Kidney (tissue), 14 donors: ENCODE measurements around the gene FRAS1. TPM values are rescaled to one million over a fixed set of nuclear protein-coding genes. Genes with fewer than 3 reads are reported as not detected.
"Not testable (repeated sequence)": the region's sequence is repeated elsewhere in the genome, so short reads cannot be mapped to it uniquely, and the experiment has no call there.

Experiments
- DNase-seq, 5 donors: peaks; one replicate each; pipeline ENCODE4 v3.0.0-alpha.2; 2013 to 2020
- FAIRE-seq: peaks from 2 replicates; lab custom pipeline; 2012; peaks lifted over from hg19 to GRCh38; lab: Jason Lieb, UNC
- H3K27ac ChIP-seq, 2 donors: one replicate each; pipeline ENCODE4 v1.7.0; 2013; ENCODE audit warnings: low read depth in 2 of 2, low read length in 2 of 2, inconsistent platforms in 1 of 2
- H3K27me3 ChIP-seq: one replicate; pipeline ENCODE4 v1.7.1; 2013; ENCODE audit warnings: low read length, inconsistent platforms; ENCODE audit not compliant: control insufficient read depth, insufficient read depth
- H3K36me3 ChIP-seq, 3 donors: one replicate each; pipeline versions ENCODE4 v1.7.0 to v1.7.1; 2013; ENCODE audit warnings: low read length in 3 of 3, control low read depth in 1 of 3, inconsistent platforms in 1 of 3; ENCODE audit not compliant: insufficient read depth in 3 of 3, control insufficient read depth in 2 of 3
- H3K4me1 ChIP-seq, 3 donors: one replicate each; pipeline versions ENCODE4 v1.7.0 to v1.7.1; 2013; ENCODE audit warnings: low read length in 3 of 3, inconsistent platforms in 1 of 3, low read depth in 1 of 3; ENCODE audit not compliant: control insufficient read depth in 2 of 3, insufficient read depth in 2 of 3
- H3K4me3 ChIP-seq, 3 donors: one replicate each; pipeline versions ENCODE4 v1.7.0 to v1.8.1; 2013; ENCODE audit warnings: low read length in 3 of 3, control low read depth in 1 of 3, inconsistent platforms in 1 of 3
- H3K9ac ChIP-seq, 3 donors: one replicate each; pipeline versions ENCODE4 v1.7.0 to v1.7.1; 2013; ENCODE audit warnings: low read length in 3 of 3, control low read depth in 1 of 3, inconsistent platforms in 1 of 3
- H3K9me3 ChIP-seq, 3 donors: one replicate each; pipeline versions ENCODE4 v1.7.0 to v1.7.1; 2013; ENCODE audit warnings: low read length in 3 of 3, control low read depth in 1 of 3, inconsistent platforms in 1 of 3; ENCODE audit not compliant: control insufficient read depth in 2 of 3, insufficient read depth in 1 of 3
- intact Hi-C: fragments of 100-400 bp; cut with DNase I; formaldehyde crosslinking; loops from one replicate; pipeline ENCODE4 v1.11.1; 2022
- polyA plus RNA-seq: library from polyadenylated mRNA; stranded (reverse); fragments of 350-450 nt; fragmentation: Illumina TruSeq; extraction: RNeasy Lipid Tissue Mini Kit (QIAGEN cat#74804); gene quantifications from one replicate; pipeline ENCODE4 v1.2.3, GENCODE V29; 2014; ENCODE audit warnings: low read depth, low replicate concordance; ENCODE audit not compliant: insufficient read depth
- total RNA-seq: library from RNA; stranded (reverse); fragmentation: NEBNext Ultra II Directional; extraction: Animal tissue kit (Norgen Biotek cat#: 25700); gene quantifications from one replicate; pipeline ENCODE4 v1.2.1, GENCODE V29; 2021
- TF ChIP-seq, protein P1 (sequence below): IDR thresholded peaks from 3 replicates; pipeline ENCODE4 v1.5.1; 2012; ENCODE audit warnings: mild to moderate bottlenecking, moderate library complexity, borderline replicate concordance; ENCODE audit not compliant: insufficient read depth; ENCODE audit errors: extremely low read depth
- donor health status: control.
- donor health status: control.
- donor health status: control.
- donor health status: control.
- donor health status: control.
- donor health status: DM: yes; HTN: yes; CAD: no.
- donor health status: Normal renal cell carcinoma (clear cell type).

The FRAS1 gene
- total and polyA plus RNA-seq, 2 donors from 2014 or later: 6.5 to 31.5 TPM

DNA sequence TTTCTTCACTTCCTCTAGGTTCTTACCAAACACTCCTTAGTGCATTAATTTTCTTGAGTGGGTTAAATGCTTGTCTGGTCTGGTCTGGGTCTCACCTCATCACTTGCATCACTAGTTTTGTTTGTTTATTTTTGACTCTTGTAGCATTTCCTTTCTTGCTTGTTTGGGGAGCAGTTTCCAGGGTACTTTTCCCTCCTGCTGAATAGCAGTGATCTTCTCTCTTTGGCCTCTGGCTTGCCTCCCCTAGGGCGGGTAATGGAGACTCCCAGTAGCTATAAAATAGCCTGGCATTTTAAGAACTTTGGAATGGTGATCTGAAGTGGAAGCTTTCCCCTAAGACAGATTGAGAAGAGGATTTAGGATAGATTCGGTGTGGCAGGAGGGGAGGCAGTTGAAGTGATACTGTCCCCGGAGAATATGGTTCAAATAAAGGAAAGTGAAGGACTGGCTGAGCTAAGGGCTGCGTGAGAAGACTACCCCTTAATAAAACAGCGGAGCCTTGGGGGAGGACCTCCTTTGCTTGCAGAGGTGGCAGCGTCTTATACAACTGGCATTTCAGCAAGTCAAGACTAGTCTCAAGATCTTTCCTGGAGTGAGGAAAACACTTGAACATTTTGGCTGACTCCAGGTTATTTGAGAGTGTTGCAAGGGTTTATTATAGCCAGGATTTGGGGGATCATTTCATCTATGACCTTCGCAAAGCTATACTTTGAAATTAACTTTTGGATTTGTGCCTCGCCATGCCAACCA is 190.6 kb downstream of the FRAS1 start:
- peak overlapping the region in 1 of 2 donors; percentile 9 for H3K27ac ChIP-seq
- intact Hi-C loops: no loop called here
- H3K4me3 ChIP-seq: no peak overlapping the region
- no peaks in the 10 kb centered on the region for H3K27me3 ChIP-seq
- peaks cover 0 to 2% (median 0%) of the 10 kb centered on the region in 3 donors for H3K9me3 ChIP-seq
- DNase-seq (peak in 3 of 5 donors; percentile 43 to 73 (median 70)), FAIRE-seq (no peak)
- no peaks in the 10 kb centered on the region for H3K36me3 ChIP-seq
- H3K9ac ChIP-seq: no peak overlapping the region
- H3K4me1 ChIP-seq: no peaks in the 10 kb centered on the region
- TF ChIP-seq, protein P1, sequence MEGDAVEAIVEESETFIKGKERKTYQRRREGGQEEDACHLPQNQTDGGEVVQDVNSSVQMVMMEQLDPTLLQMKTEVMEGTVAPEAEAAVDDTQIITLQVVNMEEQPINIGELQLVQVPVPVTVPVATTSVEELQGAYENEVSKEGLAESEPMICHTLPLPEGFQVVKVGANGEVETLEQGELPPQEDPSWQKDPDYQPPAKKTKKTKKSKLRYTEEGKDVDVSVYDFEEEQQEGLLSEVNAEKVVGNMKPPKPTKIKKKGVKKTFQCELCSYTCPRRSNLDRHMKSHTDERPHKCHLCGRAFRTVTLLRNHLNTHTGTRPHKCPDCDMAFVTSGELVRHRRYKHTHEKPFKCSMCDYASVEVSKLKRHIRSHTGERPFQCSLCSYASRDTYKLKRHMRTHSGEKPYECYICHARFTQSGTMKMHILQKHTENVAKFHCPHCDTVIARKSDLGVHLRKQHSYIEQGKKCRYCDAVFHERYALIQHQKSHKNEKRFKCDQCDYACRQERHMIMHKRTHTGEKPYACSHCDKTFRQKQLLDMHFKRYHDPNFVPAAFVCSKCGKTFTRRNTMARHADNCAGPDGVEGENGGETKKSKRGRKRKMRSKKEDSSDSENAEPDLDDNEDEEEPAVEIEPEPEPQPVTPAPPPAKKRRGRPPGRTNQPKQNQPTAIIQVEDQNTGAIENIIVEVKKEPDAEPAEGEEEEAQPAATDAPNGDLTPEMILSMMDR: no peak

DNA sequence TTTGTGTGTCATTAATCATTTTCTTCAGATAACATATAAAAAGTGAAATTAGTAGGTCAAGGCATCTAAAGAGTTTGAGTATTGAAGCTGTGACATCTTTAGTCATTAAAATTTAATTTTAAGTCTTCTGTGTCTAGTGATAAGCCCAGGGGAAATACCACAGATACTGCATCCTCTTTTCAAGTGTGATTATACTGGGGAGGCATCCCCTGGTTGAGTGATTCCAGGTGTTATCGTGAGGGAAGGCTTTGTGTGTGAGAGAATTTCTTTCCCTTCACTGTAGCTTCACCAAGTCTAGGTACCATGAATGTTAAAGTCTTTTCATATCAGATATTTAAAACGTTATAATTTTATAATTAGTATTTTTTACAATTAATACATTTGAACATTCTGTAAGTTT is 193.4 kb downstream of the FRAS1 start:
- FAIRE-seq: no peak
- intact Hi-C loops: no loop called here
- no peak overlapping the region for H3K9ac ChIP-seq

DNA sequence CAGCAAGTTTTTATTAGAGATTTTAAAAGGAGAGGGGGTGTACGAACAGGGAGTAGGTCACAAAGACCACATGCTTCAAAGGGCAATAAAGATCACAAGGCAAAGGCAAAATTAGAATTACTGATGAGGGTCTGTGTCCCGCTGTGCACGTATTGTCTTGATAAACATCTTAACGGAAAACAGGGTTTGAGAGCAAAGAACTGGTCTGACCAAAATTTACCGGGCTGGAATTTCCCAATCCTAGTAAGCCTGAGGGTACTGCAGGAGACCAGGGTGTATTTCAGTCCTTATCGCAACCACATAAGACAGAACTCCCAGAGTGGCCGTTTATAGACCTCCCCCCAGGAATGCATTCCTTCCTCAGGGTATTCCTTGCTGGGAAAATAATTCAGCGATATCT is 195.7 kb downstream of the FRAS1 start:
- H3K27me3 ChIP-seq, DNase-seq, H3K36me3 ChIP-seq, H3K9me3 ChIP-seq, intact Hi-C loops, H3K4me3 ChIP-seq, FAIRE-seq, H3K9ac ChIP-seq, H3K27ac ChIP-seq, H3K4me1 ChIP-seq: not testable (repeated sequence)

More for the DNA sequence above, 193.4 kb downstream of the FRAS1 start:
- no peak overlapping the region for H3K27ac ChIP-seq
- H3K4me3 ChIP-seq: no peak overlapping the region
- DNase-seq: peak in 1 of 5 donors; percentile 26
- TF ChIP-seq, protein P1: no peak
- peaks cover 0 to 6% (median 0%) of the 10 kb centered on the region in 3 donors for H3K9me3 ChIP-seq
- H3K36me3 ChIP-seq: peaks cover 0 to 4% (median 0%) of the 10 kb centered on the region in 3 donors
- no peaks in the 10 kb centered on the region for H3K4me1 ChIP-seq
- H3K27me3 ChIP-seq: no peaks in the 10 kb centered on the region

DNA sequence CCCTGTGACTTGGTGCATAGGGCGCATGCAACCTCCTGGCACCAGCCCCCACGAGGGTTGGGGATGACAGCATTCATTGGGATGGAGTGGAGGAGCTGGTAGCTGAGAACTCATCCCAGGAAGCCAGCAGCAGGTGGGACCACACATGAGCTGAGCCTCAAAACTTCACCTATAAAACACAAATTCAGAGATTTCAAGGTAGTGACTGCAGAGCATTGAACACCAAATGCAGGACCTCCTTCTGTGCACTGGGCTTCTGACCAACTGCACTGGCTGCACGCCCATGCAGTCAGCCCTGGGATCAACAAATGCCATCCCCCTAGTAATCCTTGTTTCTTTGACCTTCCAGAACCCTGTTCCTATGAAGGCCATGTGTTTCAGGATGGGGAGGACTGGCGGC is 197.8 kb downstream of the FRAS1 start:
- H3K9ac ChIP-seq: no peak overlapping the region
- no peak overlapping the region for H3K27ac ChIP-seq
- FAIRE-seq (no peak), DNase-seq (no peak)
- H3K36me3 ChIP-seq: peaks cover 0 to 4% (median 0%) of the 10 kb centered on the region in 3 donors
- intact Hi-C loops: no loop called here
- no peaks in the 10 kb centered on the region for H3K4me1 ChIP-seq
- TF ChIP-seq, protein P1: no peak
- H3K4me3 ChIP-seq: no peak overlapping the region
- H3K9me3 ChIP-seq: peaks cover 0 to 6% (median 0%) of the 10 kb centered on the region in 3 donors
- H3K27me3 ChIP-seq: no peaks in the 10 kb centered on the region
